ENCODE measurements around the gene AMOT.

The AMOT gene

GRCh38 chrX:112766774-112767173, 73.9 kb downstream of the AMOT start:
- no peak overlapping the region for H3K27ac ChIP-seq (ENCODE audit: low read length)
- H3K9ac ChIP-seq (ENCODE audit: low read length), result no peak overlapping the region
- no peaks in the 10 kb centered on the region for H3K79me2 ChIP-seq (ENCODE audit: low read length)
- TF ChIP-seq EZH2 (optimal IDR thresholded peaks at IDR 0.05; ENCODE audit: low read depth, low read length) (no peak), CTCF (IDR thresholded peaks at IDR 0.05; ENCODE audit: low read length) (no peak), EZH2phosphoT487 (IDR thresholded peaks at IDR 0.05; ENCODE audit: low read length) (no peak)
- H3K4me3 ChIP-seq (ENCODE audit: low read length), result no peak overlapping the region
- no peaks in the 10 kb centered on the region for H3K4me1 ChIP-seq (ENCODE audit: low read length)
- H4K20me1 ChIP-seq (ENCODE audit: insufficient read depth, low read length), result no peaks in the 10 kb centered on the region
- no peaks in the 10 kb centered on the region for H3K27me3 ChIP-seq (replicated peaks; ENCODE audit: insufficient read depth, low read length)
- no peak overlapping the region for H2AFZ ChIP-seq (ENCODE audit: low read length)
- H3K9me2 ChIP-seq (replicated peaks; ENCODE audit: insufficient read depth, low read length), result no peaks in the 10 kb centered on the region
- H3F3A ChIP-seq (ENCODE audit: insufficient read depth, low read length), result no peaks in the 10 kb centered on the region
- H3K4me2 ChIP-seq (ENCODE audit: low read depth, low read length), result no peak overlapping the region
- no peaks in the 10 kb centered on the region for H3K36me3 ChIP-seq (replicated peaks; ENCODE audit: insufficient read depth, low read length)
- DNase-seq, result no peak
- H3K9me3 ChIP-seq (replicated peaks; ENCODE audit: insufficient read depth, low read length), result no peaks in the 10 kb centered on the region

DNA sequence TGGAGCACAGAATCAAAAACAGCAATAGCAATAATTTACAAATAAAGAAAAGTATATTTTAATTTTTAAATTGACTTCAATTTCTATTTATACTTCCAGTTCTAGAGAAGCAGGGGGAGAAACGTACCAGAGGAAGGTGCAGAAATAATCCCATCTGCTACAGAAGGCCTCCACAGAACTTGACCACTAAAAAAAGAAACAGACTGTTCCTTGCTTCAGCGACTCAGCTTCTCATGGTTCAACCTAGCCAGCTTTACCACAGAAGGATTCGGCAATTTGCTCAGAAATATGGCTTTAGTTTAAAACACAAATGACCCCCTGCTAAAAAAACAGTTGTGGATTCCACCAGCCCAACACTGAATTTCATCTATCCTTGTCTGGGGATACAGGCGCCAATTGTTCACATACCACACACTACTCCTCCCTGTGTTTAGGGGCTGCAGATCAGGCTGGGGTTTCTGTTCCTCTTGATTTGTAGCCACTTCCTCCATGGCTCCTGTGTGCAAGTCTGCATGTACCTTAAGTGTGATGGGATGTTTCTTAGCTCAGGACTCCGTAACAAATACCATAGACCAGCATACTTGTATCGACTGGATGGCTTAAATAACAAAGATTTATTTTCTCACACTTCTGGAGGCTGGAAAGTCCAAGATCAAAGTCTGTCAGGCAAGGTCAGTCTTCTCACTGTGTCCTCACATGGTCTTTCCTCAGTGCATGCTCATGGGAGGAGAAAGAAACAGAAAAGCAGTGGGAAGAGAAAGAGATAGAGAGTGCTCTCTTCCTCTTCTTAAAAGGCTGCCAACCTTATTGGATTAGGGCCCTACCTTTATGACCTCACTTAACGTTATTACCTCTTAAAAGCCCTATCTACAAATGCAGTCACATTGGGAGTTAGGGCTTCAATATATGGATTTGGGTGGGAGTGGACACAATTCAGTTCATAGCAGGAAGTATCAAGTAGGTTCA, 79.1 kb downstream of the AMOT start:
- no peak overlapping the region for H3K4me2 ChIP-seq (ENCODE audit: low read depth, low read length)
- no peaks in the 10 kb centered on the region for H3K36me3 ChIP-seq (replicated peaks; ENCODE audit: insufficient read depth, low read length)
- no peak for TF ChIP-seq EZH2 (optimal IDR thresholded peaks at IDR 0.05; ENCODE audit: low read depth, low read length)
- no peak for TF ChIP-seq CTCF (IDR thresholded peaks at IDR 0.05; ENCODE audit: low read length)
- TF ChIP-seq EZH2phosphoT487 (IDR thresholded peaks at IDR 0.05; ENCODE audit: low read length), result no peak
- H3K9ac ChIP-seq (ENCODE audit: low read length), result no peak overlapping the region
- H3K27ac ChIP-seq (ENCODE audit: low read length), result no peak overlapping the region
- DNase-seq, result no peak
- H3K9me3 ChIP-seq (replicated peaks; ENCODE audit: insufficient read depth, low read length), result no peaks in the 10 kb centered on the region
- H3K9me2 ChIP-seq (replicated peaks; ENCODE audit: insufficient read depth, low read length), result no peaks in the 10 kb centered on the region
- no peak overlapping the region for H2AFZ ChIP-seq (ENCODE audit: low read length)
- no peaks in the 10 kb centered on the region for H3K27me3 ChIP-seq (replicated peaks; ENCODE audit: insufficient read depth, low read length)
- H3K4me1 ChIP-seq (ENCODE audit: low read length), result no peaks in the 10 kb centered on the region
- no peaks in the 10 kb centered on the region for H3K79me2 ChIP-seq (ENCODE audit: low read length)
- no peaks in the 10 kb centered on the region for H4K20me1 ChIP-seq (ENCODE audit: insufficient read depth, low read length)
- no peaks in the 10 kb centered on the region for H3F3A ChIP-seq (ENCODE audit: insufficient read depth, low read length)
- no peak overlapping the region for H3K4me3 ChIP-seq (ENCODE audit: low read length)

- Histone ChIP-seq H3K9me3 (replicated peaks; ENCODE audit: insufficient read depth, low read length) (no peaks in the 10 kb centered on the region), H3K36me3 (replicated peaks; ENCODE audit: insufficient read depth, low read length) (no peaks in the 10 kb centered on the region), H3K9me2 (replicated peaks; ENCODE audit: insufficient read depth, low read length) (no peaks in the 10 kb centered on the region), H3K4me2 (ENCODE audit: low read depth, low read length) (no peak overlapping the region), H3K9ac (ENCODE audit: low read length) (no peak overlapping the region), H3K27me3 (replicated peaks; ENCODE audit: insufficient read depth, low read length) (no peaks in the 10 kb centered on the region), H4K20me1 (ENCODE audit: insufficient read depth, low read length) (no peaks in the 10 kb centered on the region), H3F3A (ENCODE audit: insufficient read depth, low read length) (no peaks in the 10 kb centered on the region), H3K27ac (ENCODE audit: low read length) (no peak overlapping the region), H3K79me2 (ENCODE audit: low read length) (no peaks in the 10 kb centered on the region), H3K4me3 (ENCODE audit: low read length) (no peak overlapping the region), H3K4me1 (ENCODE audit: low read length) (no peaks in the 10 kb centered on the region), H2AFZ (ENCODE audit: low read length) (no peak overlapping the region)
- no peak for TF ChIP-seq EZH2 (optimal IDR thresholded peaks at IDR 0.05; ENCODE audit: low read depth, low read length)
- no peak; the same call in 1 of the 2 replicates for TF ChIP-seq CTCF (IDR thresholded peaks at IDR 0.05; ENCODE audit: low read length)
- TF ChIP-seq EZH2phosphoT487 (IDR thresholded peaks at IDR 0.05; ENCODE audit: low read length), result no peak
- no peak for DNase-seq
These were observed 79.9 kb downstream of the AMOT start for GRCh38 chrX:112760697-112761096.

Measured in MM.1S (cell line).